Astrocyte of the spinal cord (primary cell): Measurements from ENCODE around the gene HOXC5.

ENCODE experiments used
- DNase-seq: peaks from one replicate; pipeline ENCODE4 v3.0.0; 2011; ENCODE audit warnings: low read depth, low spot score
- H3K4me3 ChIP-seq: 2 replicates; pipeline ENCODE4 v1.5.1; 2011; ENCODE audit warnings: low read depth, mild to moderate bottlenecking, low read length, moderate library complexity
- CTCF ChIP-seq: IDR thresholded peaks from 2 replicates; pipeline ENCODE4 v1.5.1; 2012; ENCODE audit warnings: low read depth, mild to moderate bottlenecking, low read length, inconsistent platforms
- in situ Hi-C: cut with HindIII; loops from 2 replicates; pipeline ENCODE4 v1.10.0; 2017; ENCODE audit warnings: low sequenced_read_pairs

Gene HOXC5

GRCh38 chr12:54019924-54020590 lies 12.8 kb upstream of the HOXC5 start:
- in situ Hi-C loops, result loop anchor here (25.0 kb wide), 1 partner anchor 167 kb away; the partner anchor contains the start of gene SMUG1
- peak overlapping the region; percentile 64 for H3K4me3 ChIP-seq
- no peak for DNase-seq
- TF ChIP-seq CTCF, result no peak

DNA sequence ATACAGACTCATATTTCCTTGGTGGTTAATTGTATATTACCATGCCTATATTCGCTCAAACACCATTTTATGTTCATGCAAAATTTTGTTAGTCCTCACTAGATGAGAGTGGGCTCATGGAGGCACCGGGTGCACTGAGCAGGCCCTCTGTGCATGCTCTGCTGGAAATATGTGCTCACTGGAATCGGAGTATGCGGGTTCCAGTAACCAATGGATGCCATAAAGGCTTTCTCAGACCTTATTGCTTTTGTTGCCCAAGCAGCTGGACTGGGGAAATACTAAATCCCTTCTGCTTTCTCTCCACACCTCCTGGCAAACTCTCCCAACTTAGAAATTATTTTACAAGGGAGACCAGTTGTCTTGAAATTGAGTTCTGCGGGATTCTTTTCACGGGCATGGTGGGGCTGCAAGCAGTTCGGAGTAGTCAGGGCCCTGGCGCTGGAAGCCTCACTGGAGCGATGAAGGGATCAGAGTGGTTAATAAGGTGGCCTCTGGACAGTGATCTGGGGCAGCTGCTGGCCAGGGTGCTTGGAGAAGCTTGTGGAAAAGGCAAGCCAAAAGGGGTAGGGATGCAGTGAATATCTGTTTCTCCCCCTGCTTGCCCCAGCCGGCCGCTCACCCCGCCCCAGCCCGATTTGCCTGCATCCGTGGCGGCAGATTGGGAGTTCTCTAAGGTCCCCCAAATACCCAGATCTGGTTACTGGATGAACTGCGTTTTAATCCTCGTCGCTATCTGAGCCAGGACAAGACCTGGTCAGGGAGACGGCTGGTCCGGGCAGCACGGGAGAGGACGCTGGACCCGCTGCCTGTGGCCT lies 12.1 kb upstream of the HOXC5 start:
- no peak for TF ChIP-seq CTCF
- in situ Hi-C loops, result loop anchor here (25.0 kb wide), 1 partner anchor 167 kb away; the partner anchor contains the start of gene SMUG1
- no peak for DNase-seq
- H3K4me3 ChIP-seq, result peak overlapping the region; percentile 64

DNA sequence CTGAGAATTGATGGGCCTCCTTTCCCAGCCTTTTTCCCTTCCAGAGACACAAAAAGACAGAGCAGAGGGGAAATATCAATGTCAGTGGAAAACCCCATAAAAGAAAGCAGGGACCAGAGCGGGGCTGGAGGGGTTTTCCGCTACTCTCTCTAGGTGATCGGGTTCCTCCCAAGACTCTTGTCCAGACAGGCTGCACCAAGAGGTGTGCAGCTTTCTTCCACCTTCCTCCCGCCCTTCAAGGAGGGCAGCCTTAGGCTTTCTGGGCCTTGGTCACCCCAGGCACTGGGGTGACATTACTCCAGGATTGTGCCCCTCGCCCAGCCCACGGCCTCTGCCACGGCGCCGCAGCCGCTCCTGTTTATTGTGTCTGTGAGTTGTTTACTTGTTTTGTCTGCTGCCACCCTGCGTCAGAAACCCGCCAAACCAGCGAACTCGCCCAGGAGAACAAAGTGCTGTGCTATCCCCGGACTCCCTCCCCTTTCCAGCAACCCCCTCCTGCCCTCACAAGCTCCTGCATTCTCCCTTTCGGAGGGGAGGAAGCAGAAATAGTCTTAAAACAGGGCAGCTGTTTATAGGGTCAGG lies 11.3 kb upstream of the HOXC5 start:
- in situ Hi-C loops, result loop anchor here (25.0 kb wide), 1 partner anchor 166 kb away; the partner anchor contains the start of gene SMUG1
- no peak for DNase-seq
- no peak for TF ChIP-seq CTCF
- peak overlapping the region; percentile 64 for H3K4me3 ChIP-seq

DNA sequence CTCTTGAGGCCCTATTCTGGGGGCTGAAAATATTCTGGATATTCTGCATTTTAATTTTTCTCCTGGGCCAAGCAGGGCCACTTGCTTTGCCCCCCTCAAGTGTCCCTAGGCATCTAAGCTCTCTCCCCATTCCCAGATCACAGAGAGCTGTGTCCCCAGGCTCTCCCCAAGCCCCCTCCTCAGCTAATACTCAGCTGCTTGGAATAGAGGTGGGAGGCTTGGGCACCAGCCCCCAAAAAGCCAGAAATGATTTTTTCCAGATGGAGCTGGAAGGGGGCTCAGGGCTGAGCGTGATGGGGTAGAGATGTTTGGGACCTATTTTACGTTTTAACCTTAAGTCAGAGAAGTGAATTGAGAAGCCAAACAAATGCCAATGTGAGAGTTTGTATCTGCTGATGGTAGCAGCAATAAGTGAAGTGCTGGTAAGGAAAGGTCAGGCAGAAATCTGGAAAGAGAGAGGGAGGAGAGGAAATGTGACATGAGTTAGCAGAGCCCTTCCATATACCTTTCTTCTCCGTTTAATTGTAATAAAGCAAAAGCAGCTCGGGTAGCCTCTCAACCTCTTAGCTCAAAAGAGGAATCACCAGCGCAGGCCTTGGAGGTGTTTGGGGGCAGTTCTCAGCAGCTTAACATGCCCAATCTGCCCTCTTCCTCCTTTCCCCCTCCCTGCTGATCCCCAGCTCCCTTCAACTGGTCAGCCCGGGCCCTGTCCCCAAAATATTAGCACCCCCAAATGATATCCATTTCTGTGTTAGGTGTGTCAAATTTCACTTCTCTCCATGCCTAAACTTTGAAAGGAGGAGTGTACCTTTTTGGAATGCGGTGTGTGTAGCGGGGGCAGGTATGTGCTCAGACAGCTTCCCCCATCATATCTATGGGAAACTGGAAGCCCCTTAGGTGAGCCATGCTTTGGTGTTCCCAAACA lies 9.6 kb upstream of the HOXC5 start:
- in situ Hi-C loops, result loop anchor here (25.0 kb wide), 1 partner anchor 164 kb away; the partner anchor contains the start of gene SMUG1
- TF ChIP-seq CTCF, result no peak
- no peak for DNase-seq
- H3K4me3 ChIP-seq, result no peak overlapping the region

DNA sequence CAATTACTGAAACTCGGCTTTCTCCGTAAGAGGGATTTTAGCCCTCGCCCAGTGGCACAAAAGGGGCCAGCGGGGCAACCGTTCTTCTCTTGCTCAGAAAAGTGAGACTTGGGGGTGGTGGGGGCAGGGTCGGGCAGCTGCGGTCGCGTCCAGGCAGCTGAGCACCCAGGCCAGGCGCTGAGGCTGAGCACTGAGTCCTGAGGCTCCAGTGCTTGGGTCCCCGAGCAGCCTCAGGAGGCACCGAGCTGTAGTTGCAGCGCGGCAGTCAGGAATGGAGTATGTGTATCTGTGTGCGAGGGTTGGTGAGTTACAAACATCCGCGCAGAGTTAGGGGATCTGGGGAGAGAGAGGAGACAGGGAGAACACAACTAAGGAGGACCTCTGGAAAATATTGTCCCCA lies 8.7 kb upstream of the HOXC5 start:
- no peak for DNase-seq
- H3K4me3 ChIP-seq, result peak overlapping the region; percentile 18
- TF ChIP-seq CTCF, result no peak
- in situ Hi-C loops, result loop anchor here (25.0 kb wide), 1 partner anchor 163 kb away; the partner anchor contains the start of gene SMUG1
